Hypothalamus (tissue), 51 donors: Measurements from ENCODE around the gene ADGRV1.
"Not testable (repeated sequence)": the region's sequence is repeated elsewhere in the genome, so short reads cannot be mapped to it uniquely, and the experiment has no call there.

Source experiments
- DNase-seq, 51 donors: peaks; one replicate each; lab custom pipeline; 2025; lab: John Stamatoyannopoulos, UW

Gene ADGRV1

DNA sequence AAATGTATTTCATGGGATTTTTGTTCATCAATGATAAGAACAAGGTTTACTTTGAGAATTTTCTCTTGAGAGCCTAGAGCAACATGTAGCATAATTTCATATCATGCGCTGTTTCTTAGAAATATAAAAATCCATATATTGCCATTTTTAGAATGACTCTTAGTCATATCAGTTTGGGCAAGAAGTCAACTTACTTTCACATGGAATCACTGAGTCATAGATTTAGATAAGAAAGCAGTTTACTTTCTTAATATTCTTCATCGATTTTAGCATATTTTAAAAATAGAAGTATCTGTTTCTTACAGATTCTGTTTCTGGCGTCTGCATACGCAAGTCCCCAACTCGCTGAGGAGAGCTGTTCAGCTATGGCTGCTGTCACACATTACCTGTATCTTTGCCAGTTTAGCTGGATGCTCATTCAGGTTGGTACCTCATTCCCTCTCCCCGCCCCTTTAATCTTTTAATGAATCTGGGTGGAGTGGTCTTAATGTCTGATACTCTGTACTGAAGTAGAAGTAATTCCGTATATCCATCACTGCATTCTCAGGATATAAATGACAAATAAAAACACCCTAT lies 406.6 kb downstream of the ADGRV1 start:
- no peak for DNase-seq

DNA sequence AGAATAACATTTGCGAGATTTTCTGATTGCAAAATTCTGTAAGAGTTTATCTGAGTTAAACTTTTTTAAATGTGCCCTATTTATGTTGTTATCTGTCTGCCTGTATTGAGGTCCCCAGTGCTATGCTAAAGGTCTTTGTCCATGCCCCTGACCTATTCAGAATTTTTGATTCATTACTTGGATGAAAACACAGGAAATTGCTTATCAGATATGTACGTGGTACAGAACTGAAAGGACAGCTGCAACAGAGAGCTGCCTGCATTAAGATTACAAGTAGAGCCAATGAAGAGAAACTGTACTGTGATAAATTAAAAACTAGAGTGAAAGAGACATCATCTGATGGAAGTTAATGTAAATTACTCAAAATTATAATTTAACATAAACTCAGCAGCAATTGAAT lies 408.8 kb downstream of the ADGRV1 start:
- no peak for DNase-seq

DNA sequence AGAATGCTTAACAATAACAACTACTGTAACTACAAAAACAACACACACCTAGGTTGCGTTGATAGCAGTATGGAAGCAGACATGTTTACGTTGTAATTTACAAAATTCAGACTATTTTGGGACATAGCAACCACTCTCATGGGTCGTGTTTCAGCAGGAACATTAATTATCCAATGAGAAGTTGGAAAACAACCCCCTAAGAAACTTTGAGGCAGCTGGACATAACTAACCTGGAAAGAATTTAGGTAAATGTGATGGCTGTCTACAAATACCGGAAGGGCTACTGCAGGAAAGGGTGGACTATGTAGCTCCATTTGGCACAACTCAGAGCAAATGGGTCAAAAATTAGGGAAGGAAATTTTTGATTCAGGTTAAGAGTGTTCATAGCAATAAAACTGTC lies 409.3 kb downstream of the ADGRV1 start:
- no peak for DNase-seq

DNA sequence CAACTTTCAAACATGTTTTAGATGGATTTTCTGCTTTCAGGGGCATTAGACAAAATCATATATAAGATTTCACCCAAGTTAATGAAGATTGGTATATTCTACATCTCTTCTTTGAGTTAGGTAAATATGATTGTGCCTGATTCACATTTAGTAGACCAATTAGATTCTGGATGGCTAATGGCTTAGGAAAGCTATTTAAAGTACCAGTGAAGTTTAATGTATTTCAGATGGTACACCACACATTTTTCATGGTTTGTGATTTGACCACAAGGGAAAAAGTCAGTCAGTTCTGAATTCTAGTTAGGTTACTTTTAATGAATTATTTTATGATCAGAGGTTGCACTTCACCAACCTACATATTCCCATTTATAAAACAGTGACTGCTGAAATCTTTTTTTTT lies 409.7 kb downstream of the ADGRV1 start:
- no peak for DNase-seq

DNA sequence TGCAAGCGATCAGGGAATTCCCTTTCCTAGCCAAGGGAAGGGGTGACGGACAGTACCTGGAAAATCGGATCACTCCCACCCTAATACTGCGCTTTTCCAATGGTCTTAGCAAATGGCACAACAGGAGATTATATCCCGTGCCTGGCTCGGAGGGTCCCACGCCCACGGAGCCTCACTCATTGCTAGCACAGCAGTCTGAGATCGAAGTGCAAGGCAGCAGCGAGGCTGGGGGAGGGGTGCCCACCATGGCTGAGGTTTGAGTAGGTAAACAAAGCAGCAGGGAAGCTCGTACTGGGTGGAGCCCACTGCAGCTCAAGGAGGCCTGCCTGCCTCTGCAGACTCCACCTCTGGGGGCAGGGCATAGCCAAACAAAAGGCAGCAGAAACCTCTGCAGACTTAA lies 411.3 kb downstream of the ADGRV1 start:
- DNase-seq: not testable (repeated sequence)

DNA sequence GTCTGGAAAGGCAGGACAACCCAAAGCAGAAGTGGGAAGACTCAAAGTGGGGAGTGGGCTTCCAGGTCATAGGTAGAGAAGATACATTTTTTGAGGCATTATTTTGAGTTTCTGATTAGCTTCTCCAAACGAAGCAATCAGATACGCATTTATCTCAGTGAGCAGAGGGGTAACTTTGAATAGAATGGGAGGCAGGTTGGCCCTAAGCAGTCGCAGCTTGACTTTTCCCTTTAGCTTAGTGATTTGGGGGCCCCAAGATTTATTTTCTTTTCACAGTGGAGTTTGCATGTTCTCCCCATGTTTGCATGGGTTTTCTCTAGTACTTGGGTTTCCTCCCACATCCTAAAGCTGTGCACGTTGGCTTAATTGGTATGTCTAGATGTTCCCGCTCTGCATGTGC lies 422.6 kb downstream of the ADGRV1 start:
- DNase-seq: no peak

DNA sequence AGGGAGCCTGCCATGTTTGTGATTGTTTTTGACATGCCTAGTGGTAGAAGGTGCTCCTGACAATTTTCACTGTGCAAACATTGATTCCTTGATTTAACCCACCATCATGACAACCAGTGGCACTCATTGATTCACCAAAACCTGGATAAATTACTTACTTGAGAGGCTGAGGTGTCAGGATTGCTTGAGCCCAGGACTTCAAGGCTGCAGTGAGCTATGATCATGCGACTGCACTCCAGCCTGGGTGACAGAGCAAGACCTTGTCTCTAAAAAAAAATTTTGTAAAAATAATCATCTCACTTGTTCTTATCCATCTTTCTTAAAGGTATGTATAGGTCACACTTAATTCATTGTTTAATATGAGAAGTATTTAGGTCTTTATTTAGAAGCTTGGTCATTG lies 423.2 kb downstream of the ADGRV1 start:
- no peak for DNase-seq

DNA sequence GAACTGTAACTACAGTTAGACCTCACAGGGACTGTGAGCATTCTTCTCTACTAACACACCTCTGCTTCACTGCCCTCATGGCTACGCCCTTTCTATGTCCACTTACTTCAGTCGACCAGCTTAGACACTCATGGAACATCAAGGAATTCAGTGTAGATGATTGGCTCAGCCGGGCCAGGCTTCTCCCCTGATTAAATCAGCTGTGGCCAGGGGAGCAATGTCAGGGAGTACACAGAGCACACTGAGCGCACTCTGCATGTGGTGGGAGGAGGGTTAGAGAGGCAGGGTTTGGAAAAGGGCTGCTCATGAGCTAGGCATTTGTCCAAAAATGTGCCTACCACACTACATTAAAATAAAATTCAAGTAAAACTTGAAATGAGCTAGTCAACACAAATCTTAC lies 424.0 kb downstream of the ADGRV1 start:
- DNase-seq: no peak

DNA sequence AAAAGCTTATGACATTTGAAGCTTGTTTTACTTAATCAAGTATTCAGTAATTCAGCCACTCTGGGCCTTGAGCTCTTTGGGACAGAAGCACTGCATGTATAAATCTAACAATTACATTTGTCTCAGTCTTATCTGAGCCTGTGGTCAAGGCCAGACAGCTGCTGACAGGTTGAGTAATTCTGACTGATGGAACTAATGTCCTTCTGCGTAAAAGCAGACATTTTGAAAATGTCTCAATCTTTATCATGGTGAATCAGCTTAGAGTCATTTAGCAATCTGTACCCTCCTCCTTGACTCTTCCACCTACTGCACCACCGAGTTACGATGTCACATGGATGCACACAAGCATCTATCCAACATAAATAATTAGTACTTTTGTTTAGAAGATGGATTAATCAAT lies 424.6 kb downstream of the ADGRV1 start:
- DNase-seq: no peak

DNA sequence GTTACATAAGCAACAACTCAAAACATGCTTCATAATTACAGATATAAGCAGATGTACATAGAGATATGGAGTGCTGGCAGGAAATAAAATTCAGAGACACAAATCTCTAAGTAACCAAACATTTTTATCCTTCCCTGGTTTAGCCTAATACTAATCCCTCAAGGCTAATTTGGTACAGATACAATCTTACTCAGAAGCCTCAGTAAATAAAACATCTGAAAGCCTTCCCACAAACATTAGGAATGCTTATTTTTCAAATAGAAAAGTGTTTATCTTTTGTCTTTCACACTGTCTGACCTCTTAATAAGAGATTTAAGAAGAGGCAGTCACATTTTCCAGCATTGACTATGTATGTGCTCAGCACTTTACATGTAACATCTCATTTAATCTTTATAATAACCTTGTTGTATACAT lies 425.1 kb downstream of the ADGRV1 start:
- DNase-seq: no peak

DNA sequence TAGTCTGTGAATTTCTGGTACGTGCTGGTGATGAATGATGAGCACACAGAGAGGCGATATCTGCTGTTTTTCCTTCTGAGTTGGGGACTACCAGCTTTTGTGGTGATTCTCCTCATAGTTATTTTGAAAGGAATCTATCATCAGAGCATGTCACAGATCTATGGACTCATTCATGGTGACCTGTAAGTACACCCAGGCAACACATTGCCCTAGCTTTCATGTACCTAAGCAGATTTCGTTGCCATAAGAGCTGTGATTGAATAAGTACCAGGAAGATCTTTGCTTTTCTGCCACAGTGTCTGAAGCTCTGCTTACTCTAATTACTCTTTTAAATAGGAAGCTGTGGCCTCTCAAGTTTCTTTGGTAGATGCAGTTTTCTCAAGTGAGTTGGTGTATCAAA lies 426.7 kb downstream of the ADGRV1 start:
- DNase-seq: no peak

DNA sequence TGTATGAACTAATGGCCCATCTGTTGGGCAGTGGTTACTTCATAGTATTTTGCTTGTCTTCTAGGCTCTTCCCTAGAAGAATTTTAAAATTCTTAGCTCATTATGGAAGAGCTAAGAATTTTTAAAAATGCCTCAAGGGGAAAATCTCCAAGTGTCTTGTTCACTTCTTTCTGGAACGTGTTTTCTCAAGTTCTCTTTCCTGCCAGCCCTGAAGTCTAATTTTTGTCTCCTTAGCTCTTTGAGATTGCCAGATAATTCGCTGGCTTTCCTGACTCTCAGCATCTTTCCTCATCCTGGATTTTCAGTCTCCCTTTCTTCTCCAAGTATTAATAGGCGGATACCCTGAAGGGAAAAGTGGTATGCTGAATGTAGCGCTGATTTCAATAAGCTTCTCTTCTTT lies 429.1 kb downstream of the ADGRV1 start:
- no peak for DNase-seq

DNA sequence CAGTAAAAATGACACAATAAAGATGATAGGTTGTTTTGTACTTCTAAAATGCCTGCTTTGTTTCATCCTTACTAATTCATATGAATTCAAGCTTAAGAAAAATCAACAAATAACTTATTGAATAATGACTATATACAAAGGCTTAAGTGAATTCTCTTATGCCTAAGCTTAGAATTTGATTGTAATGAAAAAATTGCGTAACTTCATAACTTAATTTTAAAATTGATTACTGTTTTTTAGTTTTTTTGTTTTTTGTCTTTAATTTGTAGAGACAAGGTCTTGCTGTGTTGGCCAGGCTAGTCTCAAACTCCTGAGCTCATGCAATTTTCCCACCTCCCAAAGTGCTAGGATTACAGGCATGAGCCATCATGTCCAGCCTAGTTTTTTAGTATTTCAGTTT lies 432.6 kb downstream of the ADGRV1 start:
- no peak for DNase-seq

DNA sequence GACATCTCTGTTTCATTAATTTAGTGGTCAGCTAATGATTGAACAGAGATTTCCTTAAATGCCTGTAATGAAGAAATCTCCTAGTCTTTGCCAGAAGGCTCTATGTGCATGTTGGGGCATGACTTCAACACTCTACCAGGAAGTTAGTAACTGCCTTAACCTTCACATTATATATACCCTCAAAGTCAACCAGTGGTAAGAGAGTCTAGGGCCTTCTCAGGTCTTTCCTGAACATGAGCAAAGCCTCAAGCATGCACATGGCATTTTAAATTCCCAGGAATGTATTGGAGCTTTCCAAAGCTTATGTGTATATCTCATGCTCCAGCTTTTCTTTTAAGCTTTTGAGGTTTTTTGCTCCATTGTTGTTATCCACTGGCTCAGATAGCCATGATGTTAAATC lies 436.2 kb downstream of the ADGRV1 start:
- DNase-seq: no peak

DNA sequence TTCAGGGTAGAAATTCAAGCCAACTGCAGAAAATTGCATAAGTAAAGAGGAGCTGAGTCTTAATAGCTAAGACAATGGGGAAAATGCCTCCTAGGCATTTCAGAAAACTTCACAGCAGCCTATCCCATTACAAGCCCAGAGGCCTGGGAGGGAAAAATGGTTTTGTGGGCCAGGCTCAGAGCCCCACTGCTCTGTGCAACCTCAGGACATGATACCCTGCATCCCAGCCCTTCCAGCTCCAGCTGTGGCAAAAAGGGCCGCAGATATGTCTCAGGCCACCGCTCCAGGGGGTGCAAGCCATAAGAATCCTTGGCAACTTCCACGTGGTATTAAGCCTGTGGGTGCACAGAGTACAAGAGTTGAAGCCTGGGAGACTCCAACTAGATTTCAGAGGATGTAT lies 437.5 kb downstream of the ADGRV1 start:
- no peak for DNase-seq

DNA sequence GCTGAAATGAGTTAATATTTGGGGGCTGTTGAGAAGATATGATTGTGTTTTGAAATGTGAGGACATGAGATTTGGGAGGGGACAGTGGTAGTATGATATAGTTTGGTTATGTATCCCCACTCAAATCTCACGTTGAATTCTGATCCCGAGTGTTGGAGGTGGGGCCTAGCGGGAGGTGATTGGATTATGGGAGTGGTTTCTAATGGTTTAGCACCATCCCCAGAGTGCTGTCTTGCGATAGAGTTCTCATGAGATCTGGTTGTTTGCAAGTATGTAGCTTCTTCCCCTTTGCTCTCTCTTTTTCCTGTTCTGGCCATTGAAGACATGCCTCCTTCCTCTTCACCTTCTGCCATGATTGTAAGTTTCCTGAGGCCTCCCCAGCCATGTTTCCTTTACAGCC lies 438.5 kb downstream of the ADGRV1 start:
- DNase-seq: no peak

DNA sequence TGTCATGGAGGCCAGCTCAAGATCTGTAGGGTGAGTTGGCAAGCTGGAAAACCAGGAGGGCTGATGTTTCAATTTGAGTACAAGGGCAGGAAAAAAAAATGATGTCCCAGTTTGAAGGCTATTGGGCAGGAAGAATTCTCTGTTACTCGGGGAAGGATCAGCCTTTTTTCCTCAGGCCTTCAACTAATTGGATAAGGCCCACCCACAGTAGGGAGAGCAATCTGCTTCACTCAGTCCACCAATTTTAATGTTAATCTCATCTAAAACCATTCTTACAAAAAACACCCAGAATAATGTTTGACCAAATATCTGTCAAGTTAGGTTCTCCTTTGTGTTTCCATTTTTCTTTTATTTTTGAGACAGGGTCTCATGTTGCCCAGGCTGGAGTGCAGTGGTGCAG lies 442.1 kb downstream of the ADGRV1 start:
- DNase-seq: no peak

DNA sequence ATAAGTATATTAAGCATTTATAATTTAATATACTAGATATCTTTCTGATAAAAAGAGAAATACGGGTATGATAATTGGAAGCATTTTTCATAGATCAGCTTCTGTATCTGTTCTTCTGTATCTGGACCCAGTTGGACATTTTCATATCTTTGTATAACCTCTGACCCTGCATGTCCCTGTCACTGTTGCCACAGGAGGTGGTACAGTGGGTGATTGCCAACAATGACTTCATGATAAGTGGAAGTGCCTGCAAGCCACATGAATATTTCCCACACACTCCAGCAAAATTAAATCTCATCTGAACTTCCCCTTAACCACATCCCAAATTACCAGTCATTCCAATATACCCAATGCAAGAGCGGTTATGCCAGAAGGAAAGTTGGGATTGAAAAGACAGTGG lies 448.1 kb downstream of the ADGRV1 start:
- DNase-seq: no peak

DNA sequence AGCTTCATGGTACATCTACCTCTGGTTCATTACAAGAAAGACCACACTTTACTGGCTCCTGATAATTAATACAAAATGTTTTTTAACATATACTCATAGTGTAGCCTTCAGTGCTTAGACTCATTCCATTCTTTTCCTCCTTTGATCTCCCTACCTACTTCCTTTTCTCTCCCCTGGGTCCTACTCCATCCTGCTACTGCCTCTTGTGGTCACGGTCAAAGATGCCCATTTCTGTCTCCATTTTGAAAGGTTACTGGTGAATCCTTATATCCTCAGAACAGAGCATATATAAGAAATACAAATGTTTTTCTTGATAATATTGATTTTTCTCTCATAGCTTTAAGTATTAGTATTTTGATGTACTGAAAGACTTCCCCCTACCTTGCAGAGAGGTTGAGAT lies 448.7 kb downstream of the ADGRV1 start:
- DNase-seq: no peak

DNA sequence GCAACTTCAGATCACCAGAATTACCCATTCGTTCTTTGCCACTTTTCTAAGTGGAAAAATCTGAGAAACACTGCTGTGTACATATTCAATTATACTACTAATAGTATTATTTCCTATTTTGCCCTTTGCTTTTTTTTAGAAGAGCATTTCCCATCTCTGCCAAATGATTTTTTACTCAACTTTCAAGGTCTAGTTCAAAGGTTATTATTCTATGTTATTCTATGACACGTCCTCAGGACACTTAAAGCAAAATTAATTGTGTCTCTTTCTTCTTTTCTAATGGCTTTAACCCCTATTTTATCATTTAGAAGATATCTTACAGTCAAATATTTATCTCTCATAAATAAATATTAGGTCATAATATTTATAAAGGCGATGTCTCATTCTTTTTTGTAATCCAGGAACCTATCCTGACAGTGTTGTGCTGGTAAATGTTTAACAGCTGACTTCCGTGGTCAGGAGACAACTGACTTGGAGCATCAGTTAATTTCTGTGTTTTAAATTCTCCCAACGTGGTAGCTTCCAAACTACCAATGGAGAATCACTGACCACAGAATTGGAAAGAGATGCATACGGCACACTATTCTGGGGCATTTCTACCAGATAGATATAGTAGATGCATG lies 449.3 kb downstream of the ADGRV1 start:
- DNase-seq: no peak

DNA sequence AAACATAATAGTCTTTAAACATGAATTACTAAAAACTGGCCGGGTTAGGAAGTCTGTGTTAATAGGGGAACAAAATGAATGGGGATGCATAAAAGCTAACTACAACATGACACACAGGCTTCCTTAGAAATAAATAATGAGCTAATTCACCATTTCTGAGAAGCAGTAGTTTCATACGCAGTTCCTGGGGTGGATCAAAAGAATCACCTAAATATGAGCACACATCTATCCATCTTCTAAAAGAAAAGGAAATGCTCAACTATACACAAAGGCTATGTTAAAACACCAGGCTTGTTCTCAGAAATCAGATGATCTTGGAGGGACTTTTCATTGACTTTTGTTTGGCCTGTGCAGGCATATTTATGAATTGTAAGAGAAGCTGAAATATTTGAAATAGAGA lies 451.5 kb downstream of the ADGRV1 start:
- no peak for DNase-seq

DNA sequence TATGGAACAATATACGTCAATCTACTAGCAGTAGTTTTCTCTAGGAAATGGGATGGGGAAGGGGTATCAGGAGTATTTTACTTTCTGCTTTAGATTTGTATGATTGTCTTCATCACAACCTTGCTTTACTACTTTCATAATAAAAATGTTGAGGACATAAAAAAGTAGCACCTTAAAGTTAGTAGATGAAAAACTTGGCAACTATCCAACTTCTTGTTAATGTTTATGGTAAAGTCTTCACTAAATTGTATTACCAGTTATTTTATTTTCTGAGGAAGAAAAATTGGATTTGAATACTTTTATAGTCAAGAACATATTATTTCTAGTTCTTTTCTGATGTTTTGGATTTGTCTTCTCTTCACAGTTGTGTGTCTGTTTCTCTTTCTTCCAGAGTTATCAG lies 452.4 kb downstream of the ADGRV1 start:
- no peak for DNase-seq

DNA sequence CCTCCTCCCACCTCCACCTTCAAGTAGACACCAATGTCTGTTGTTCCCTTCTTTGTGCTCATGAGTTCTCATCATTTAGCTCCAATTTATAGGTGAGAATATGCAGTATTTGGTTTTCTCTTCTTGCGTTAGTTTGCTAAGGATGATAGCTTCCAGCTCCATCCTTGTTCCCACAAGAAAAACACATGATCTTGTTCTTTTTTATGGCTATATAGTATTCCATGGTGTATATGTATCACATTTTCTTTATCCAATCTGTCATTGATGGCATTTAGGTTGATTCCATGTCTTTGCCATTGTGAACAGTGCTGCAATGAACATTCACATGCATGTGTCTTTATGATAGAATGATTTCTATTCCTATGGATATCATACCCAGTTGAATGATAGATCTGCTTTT lies 454.3 kb downstream of the ADGRV1 start:
- not testable (repeated sequence) for DNase-seq
